ENCODE measurements around the gene KRT10.
A peak's percentile ranks its signal among the peaks of the same experiment; 100 is the strongest.

The KRT10 gene

GRCh38 chr17:40801157-40801556 is 21.3 kb downstream of the KRT10 start:
- no peak for DNase-seq

DNA sequence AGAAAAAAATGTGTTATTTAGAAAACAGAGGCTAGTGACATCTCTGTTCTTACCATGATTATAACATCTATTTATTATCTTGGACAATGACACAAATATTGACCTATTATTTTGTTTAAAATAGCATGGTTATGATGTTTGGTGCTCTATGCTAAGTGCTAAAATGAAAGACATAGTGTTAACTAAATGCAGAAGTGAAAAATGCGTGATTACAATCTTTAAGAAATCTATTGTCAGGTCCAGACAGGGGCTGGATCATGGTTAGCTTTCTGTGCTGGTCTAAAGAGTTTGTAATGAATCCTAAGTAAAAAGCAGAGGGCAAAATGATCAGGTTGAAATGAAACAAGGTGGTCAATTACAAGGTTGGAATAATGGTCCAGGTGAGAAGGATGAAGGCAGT is 22.0 kb downstream of the KRT10 start:
- no peak for DNase-seq

DNA sequence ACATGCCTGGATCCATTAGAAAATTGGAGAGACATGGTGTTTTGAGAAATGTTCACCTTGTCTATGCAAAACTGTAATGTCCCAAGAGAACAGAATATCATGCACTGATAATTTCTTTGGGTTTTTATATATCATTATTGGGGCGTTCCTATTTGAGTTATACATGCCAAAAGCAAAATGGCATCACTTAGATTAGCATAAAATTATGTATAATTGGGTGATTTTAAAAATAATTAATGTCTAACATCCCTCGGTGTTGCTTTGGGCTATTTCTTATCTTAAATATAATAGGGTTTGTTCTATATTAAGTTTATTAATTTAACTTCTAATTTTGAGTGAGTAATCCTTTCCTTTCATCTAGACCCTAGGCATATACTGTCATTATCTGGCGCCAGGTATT is 22.6 kb downstream of the KRT10 start, which contains the start of gene KRT28:
TSS of gene KRT28 (minus strand) at position 101 of the 400 bp plus-strand sequence. CDS start at position 35, 66 bp downstream.
- DNase-seq = no peak

DNA sequence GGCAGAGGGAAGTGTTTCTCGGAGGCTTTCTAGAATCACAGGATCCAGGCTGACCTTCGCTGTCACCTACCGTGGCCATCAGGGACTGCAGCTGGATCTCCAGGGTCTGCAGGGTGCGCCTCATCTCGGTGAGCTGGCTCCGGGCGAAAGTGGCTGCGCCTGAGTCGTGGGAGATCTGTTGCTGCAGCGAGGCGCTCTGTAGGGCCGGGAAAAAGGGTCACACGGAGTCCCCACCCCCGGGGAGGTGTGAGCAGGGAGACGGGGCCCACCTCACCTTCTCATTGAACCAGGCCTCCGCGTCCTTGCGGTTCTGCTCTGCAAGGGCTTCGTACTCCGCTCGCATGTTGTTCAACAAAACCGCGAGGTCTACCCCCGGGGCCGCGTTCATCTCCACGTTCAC is 25.6 kb downstream of the KRT10 start:
- DNase-seq = no peak

DNA sequence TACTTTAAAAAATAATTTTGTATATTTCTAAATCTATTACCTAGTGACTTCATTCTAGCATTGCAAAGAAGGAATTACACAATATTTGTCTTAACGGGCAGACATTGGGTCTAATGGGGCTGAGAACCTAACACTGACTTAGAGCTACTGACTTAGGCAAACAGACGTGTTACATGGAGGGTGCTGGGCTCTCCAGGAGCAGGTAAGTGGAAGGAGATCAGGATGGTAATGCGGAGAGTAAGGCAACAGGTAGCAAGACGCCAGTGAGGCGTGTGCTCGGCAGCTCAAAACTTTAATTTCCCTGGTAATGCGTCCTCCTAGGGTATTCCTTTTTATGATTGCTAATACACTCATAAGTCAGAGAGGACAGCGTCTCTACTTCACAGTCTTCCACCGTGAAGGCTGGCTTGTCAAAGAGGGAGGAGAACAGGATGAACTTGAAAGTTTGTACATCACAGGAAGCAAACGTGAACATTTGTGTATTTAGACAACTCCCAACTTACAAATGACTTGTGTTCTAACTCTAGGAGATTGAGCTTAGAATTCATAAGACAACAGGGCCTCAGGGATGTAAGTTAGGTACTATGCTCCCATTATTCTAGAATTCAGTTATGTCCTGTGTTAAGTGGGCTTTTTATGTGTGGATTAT is 27.3 kb downstream of the KRT10 start:
- no peak for DNase-seq

- no peak for DNase-seq
These were observed 27.9 kb downstream of the KRT10 start for GRCh38 chr17:40794466-40794865.

DNA sequence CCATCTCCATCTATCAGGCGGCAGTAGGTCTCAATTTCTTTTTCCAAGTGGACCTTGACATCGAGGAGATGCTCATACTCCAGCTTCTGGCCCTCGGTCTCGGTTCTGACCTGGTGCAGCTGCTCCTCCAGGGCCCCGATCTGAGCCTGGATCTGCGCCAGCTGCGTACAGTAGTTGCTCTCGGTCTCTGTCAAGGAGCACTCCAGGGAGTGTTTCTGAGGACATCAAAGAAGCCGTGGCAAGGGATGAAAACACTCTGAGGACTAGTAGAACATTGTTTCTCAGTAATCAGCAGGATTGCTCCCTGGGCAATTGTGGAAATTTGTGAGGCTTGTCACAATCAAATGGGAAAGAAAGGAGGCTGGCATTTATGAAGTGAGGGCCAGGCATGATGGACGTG is 28.6 kb downstream of the KRT10 start:
- no peak for DNase-seq

GRCh38 chr17:40791787-40792436 is 30.5 kb downstream of the KRT10 start:
- peak; percentile 28 for DNase-seq

- DNase-seq = no peak
These were observed 31.3 kb downstream of the KRT10 start for GRCh38 chr17:40791111-40791510.

- DNase-seq = no peak
These were observed 40.0 kb downstream of the KRT10 start, which contains the start of gene KRT27 for GRCh38 chr17:40782450-40782849. KRT27 (minus strand) TSS chr17:40782550; CDS start chr17:40782493, 57 bp downstream.

DNA sequence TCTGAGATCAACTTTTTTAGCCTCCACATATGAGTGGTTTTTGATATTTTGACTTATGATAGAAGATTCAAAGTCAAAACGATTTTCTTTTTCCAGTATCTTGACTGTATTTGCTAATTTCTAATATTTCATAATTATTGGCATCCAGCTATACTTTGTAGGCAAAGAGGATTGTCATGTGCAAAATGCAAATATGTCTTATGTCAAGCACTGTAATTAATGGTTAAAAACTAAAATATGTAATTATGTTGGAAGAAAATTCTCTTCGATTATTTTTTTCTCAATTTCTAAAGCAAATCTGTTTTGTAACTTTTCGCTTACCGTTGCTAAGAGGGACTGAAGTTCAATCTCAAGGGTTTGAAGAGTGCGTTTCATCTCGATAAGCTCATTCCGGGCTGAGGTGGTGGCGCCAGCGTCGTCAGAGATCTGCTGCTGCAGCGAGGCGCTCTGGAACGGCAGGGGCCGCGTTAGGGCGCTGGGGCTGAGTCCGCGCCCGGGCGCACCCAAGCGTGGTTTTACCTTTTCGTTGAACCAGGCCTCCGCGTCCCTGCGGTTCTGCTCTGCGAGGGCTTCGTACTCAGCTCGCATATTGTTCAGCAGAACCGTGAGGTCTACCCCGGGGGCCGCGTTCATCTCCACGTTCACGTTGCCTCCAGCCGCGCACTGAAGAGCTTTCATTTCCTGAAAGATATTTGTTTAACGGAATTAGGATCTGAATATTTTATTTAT is 43.1 kb downstream of the KRT10 start:
- DNase-seq = no peak

GRCh38 chr17:40778461-40778860 is 44.0 kb downstream of the KRT10 start:
- no peak for DNase-seq

GRCh38 chr17:40777971-40778370 is 44.4 kb downstream of the KRT10 start:
- no peak for DNase-seq

DNA sequence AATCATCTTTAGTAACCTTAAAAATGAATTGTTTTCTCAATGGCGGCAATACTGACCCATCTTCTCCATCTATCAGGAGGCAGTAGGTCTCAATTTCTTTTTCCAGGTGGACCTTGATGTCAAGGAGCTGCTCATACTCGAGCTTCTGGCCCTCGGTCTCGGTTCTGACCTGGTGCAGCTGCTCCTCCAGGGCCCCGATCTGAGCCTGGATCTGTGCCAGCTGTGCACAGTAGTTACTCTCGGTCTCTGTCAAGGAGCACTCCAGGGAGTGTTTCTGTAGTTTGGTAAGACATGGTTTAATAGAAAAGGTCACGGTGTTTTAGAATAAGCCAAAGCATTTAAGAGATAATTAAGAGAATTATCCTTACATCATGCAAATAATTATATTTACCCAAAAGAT is 45.0 kb downstream of the KRT10 start:
- no peak for DNase-seq

DNA sequence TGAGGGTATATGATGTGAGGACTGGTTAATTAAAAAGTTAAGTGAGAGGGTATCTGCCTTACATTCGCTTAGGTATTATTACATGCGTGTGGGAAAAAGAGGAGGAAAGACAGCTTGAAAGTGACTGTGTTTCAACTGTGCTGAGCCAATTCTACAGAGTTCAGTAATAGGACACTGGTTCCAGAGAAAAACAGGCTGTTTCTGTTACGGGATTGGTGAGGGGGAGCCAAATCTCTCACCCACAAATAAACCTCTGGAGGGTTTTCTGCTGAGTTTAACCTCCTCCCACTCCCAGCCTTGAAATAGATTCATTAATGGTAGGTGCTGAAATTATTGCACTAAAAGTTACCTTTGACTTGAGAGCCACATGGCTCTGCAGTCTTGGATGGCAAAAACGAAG is 46.5 kb downstream of the KRT10 start:
- no peak for DNase-seq

GRCh38 chr17:40772101-40772500 is 50.3 kb downstream of the KRT10 start, which contains the start of gene KRT26:
KRT26 (minus strand) TSS chr17:40772201; CDS start chr17:40772113, 88 bp downstream.
- DNase-seq = no peak

Measured in HCEC 1CT (cell line).